PC-3 (cell line): Measurements from ENCODE around the gene DACH2. TPM values are rescaled to one million over a fixed set of nuclear protein-coding genes. Genes with fewer than 3 reads are reported as not detected.

Experiments used
- ATAC-seq: fragments of 200-7000 bp; cut with Tn5 transposase; 2 replicates; pipeline ENCODE4 v1.9.1; 2020; ENCODE audit warnings: mild to moderate bottlenecking, moderate library complexity
- BruUV-seq: library from RNA; stranded (reverse); fragments of 400-500 nt; replicated peaks from 2 replicates; lab custom pipeline; 2021; lab: Mats Ljungman, UMichigan
- CTCF ChIA-PET: fragments of 300-600 bp; sonication (Branson Sonifier 250); formaldehyde crosslinking; loops from one replicate; lab custom pipeline; 2022; ENCODE audit warnings: antibody characterized with exemption; lab: Charles Lee
- POLR2A ChIA-PET: fragments of 300-600 bp; sonication (Branson Sonifier 250); formaldehyde crosslinking; loops from one replicate; lab custom pipeline; 2022; ENCODE audit warnings: antibody characterized with exemption; ENCODE audit not compliant: unreplicated experiment; lab: Charles Lee
- DNase-seq: peaks from one replicate; pipeline ENCODE4 v3.0.0-alpha.2; 2015
- H2AFZ ChIP-seq: fragments of 300-600 bp; sonication (generic); 2 replicates; pipeline ENCODE4 v1.6.0; 2016; ENCODE audit warnings: antibody characterized with exemption, low read length
- H3F3A ChIP-seq: fragments of 300-600 bp; sonication (generic); one replicate; pipeline ENCODE4 v1.6.0; 2017; ENCODE audit warnings: antibody characterized with exemption, low read length, control low read depth, mild to moderate bottlenecking; ENCODE audit not compliant: unreplicated experiment
- H3K27ac ChIP-seq: fragments of 300-600 bp; sonication (generic); 2 replicates; pipeline ENCODE4 v1.5.1; 2016; ENCODE audit warnings: mild to moderate bottlenecking, low read length
- H3K27me3 ChIP-seq: fragments of 300-600 bp; sonication (generic); 2 replicates; pipeline ENCODE4 v1.6.1; 2016; ENCODE audit warnings: low read length, mixed read lengths
- H3K36me3 ChIP-seq: fragments of 300-600 bp; sonication (generic); 2 replicates; pipeline ENCODE4 v1.6.1; 2016; ENCODE audit warnings: low read depth, mixed run types, low read length, mixed read lengths
- H3K4me1 ChIP-seq: fragments of 300-600 bp; sonication (generic); 2 replicates; pipeline ENCODE4 v1.5.1; 2016; ENCODE audit warnings: low read length; ENCODE audit not compliant: insufficient read depth
- H3K4me2 ChIP-seq: fragments of 300-600 bp; sonication (generic); 2 replicates; pipeline ENCODE4 v1.6.0; 2016; ENCODE audit warnings: low read length
- H3K4me3 ChIP-seq: fragments of 300-600 bp; sonication (generic); 2 replicates; pipeline ENCODE4 v1.5.1; 2016; ENCODE audit warnings: mild to moderate bottlenecking, low read length, mixed read lengths
- H3K79me2 ChIP-seq: fragments of 300-600 bp; sonication (generic); 2 replicates; pipeline ENCODE4 v1.6.1; 2017; ENCODE audit warnings: low read length, mixed read lengths
- H3K9ac ChIP-seq: fragments of 300-600 bp; sonication (generic); 2 replicates; pipeline ENCODE4 v1.6.0; 2016; ENCODE audit warnings: mild to moderate bottlenecking, low read length
- H3K9me2 ChIP-seq: fragments of 300-600 bp; sonication (generic); replicated peaks from 2 replicates; pipeline ENCODE4 v1.6.1; 2016; ENCODE audit warnings: mixed run types, low read length, mixed read lengths
- H3K9me3 ChIP-seq: fragments of 300-600 bp; sonication (generic); 2 replicates; pipeline ENCODE4 v1.6.1; 2016; ENCODE audit warnings: low read length, mixed read lengths
- H4K20me1 ChIP-seq: fragments of 300-600 bp; sonication (generic); 2 replicates; pipeline ENCODE4 v1.6.1; 2016; ENCODE audit warnings: low read length, mixed read lengths
- CTCF ChIP-seq: fragments of 300-600 bp; sonication (generic); conservative IDR thresholded peaks from 2 replicates; pipeline ENCODE4 v1.5.1; 2017; ENCODE audit warnings: antibody characterized with exemption, low read depth, mild to moderate bottlenecking, low read length
- EZH2 ChIP-seq: fragments of 300-600 bp; sonication (generic); IDR thresholded peaks from one replicate; pipeline ENCODE4 v1.6.1; 2017; ENCODE audit warnings: antibody characterized with exemption, mild to moderate bottlenecking, low read length; ENCODE audit not compliant: unreplicated experiment
- EZH2phosphoT487 ChIP-seq: fragments of 300-600 bp; sonication (generic); IDR thresholded peaks from 2 replicates; pipeline ENCODE4 v1.6.1; 2018; ENCODE audit warnings: mild to moderate bottlenecking, antibody characterized with exemption, low read length, borderline replicate concordance
- intact Hi-C: fragments of 100-400 bp; cut with micrococcal nuclease; formaldehyde crosslinking; loops from 2 replicates; pipeline ENCODE4 v1.9.0; 2023
- total RNA-seq: library from RNA; depleted of rRNA; stranded (reverse); fragments of >200 nt; gene quantifications from 2 replicates; pipeline ENCODE4 v1.2.3, GENCODE V29; 2014

DACH2 gene
- total RNA-seq, 1 experiment from 2014 or later: not detected

GRCh38 chrX:86455495-86455894 lies 307.2 kb downstream of the DACH2 start:
- H3K27ac ChIP-seq: no peak overlapping the region
- no peaks in the 10 kb centered on the region for H3K9me3 ChIP-seq
- TF ChIP-seq EZH2 (no peak), CTCF (no peak), EZH2phosphoT487 (no peak)
- no peaks in the 10 kb centered on the region for H3K9me2 ChIP-seq
- H3K4me3 ChIP-seq: no peak overlapping the region
- no peak overlapping the region for H2AFZ ChIP-seq
- CTCF ChIA-PET: no interaction called here
- no peaks in the 10 kb centered on the region for H3F3A ChIP-seq
- no peaks in the 10 kb centered on the region for H4K20me1 ChIP-seq
- no peak overlapping the region for H3K9ac ChIP-seq
- DNase-seq: no peak
- no peaks in the 10 kb centered on the region for H3K27me3 ChIP-seq
- no peaks in the 10 kb centered on the region for H3K79me2 ChIP-seq
- POLR2A ChIA-PET: no interaction called here
- no peak for ATAC-seq
- no peaks in the 10 kb centered on the region for H3K4me1 ChIP-seq
- intact Hi-C loops: no loop called here
- no TSS peak for BruUV-seq
- no peak overlapping the region for H3K4me2 ChIP-seq
- H3K36me3 ChIP-seq: no peaks in the 10 kb centered on the region

GRCh38 chrX:86460760-86461159 lies 312.5 kb downstream of the DACH2 start:
- H3K79me2 ChIP-seq: no peaks in the 10 kb centered on the region
- no peaks in the 10 kb centered on the region for H3K36me3 ChIP-seq
- intact Hi-C loops: no loop called here
- H4K20me1 ChIP-seq: no peaks in the 10 kb centered on the region
- no peak overlapping the region for H2AFZ ChIP-seq
- no peak for ATAC-seq
- POLR2A ChIA-PET: no interaction called here
- no peak for DNase-seq
- no peak overlapping the region for H3K9ac ChIP-seq
- no peaks in the 10 kb centered on the region for H3K4me1 ChIP-seq
- no peak overlapping the region for H3K4me3 ChIP-seq
- no peaks in the 10 kb centered on the region for H3K27me3 ChIP-seq
- no peak overlapping the region for H3K4me2 ChIP-seq
- TF ChIP-seq EZH2phosphoT487: no peak
- TF ChIP-seq EZH2: no peak
- no peak for TF ChIP-seq CTCF
- H3F3A ChIP-seq: no peaks in the 10 kb centered on the region
- no peaks in the 10 kb centered on the region for H3K9me2 ChIP-seq
- H3K27ac ChIP-seq: no peak overlapping the region
- CTCF ChIA-PET: no interaction called here
- no TSS peak for BruUV-seq
- H3K9me3 ChIP-seq: no peaks in the 10 kb centered on the region

- no peaks in the 10 kb centered on the region for H3K27me3 ChIP-seq
- no peaks in the 10 kb centered on the region for H3K9me2 ChIP-seq
- H3K4me2 ChIP-seq: no peak overlapping the region
- no TSS peak for BruUV-seq
- H3F3A ChIP-seq: no peaks in the 10 kb centered on the region
- no peaks in the 10 kb centered on the region for H3K79me2 ChIP-seq
- no peak overlapping the region for H3K9ac ChIP-seq
- H2AFZ ChIP-seq: no peak overlapping the region
- H3K4me3 ChIP-seq: no peak overlapping the region
- H3K4me1 ChIP-seq: no peaks in the 10 kb centered on the region
- intact Hi-C loops: no loop called here
- H3K9me3 ChIP-seq: 0 out of 2 replicates have a peak, but pooled peaks cover 3% of the 10 kb centered on the region
- POLR2A ChIA-PET: no interaction called here
- DNase-seq: no peak
- H3K36me3 ChIP-seq: no peaks in the 10 kb centered on the region
- CTCF ChIA-PET: no interaction called here
- H4K20me1 ChIP-seq: no peaks in the 10 kb centered on the region
- ATAC-seq: no peak
- H3K27ac ChIP-seq: no peak overlapping the region
- TF ChIP-seq EZH2: no peak
- TF ChIP-seq CTCF: no peak
- TF ChIP-seq EZH2phosphoT487: no peak
Measured at GRCh38 chrX:86504297-86504696, 356.0 kb downstream of the DACH2 start.
